DND-41 (cell line): Measurements from ENCODE around the gene CCDC117.

Experiments used
- ATAC-seq: fragments of 200-7000 bp; cut with Tn5 transposase; 3 replicates; pipeline ENCODE4 v1.9.1; 2021; ENCODE audit warnings: low read depth; ENCODE audit not compliant: insufficient read depth
- DNase-seq: peaks from one replicate; pipeline ENCODE4 v3.0.0-alpha.2; 2020
- H2AFZ ChIP-seq: 2 replicates; pipeline ENCODE4 v1.6.0; 2012; ENCODE audit warnings: low read depth, low read length
- H3K27ac ChIP-seq: 2 replicates; pipeline ENCODE4 v1.5.1; 2012; ENCODE audit warnings: low read length, inconsistent platforms
- H3K27me3 ChIP-seq: fragments of 200-600 bp; sonication (generic); 2 replicates; pipeline ENCODE4 v1.6.0; 2012; ENCODE audit warnings: low read length, mild to moderate bottlenecking, inconsistent platforms; ENCODE audit not compliant: insufficient read depth, poor library complexity
- H3K36me3 ChIP-seq: 2 replicates; pipeline ENCODE4 v1.5.1; 2012; ENCODE audit warnings: low read length, inconsistent platforms; ENCODE audit not compliant: insufficient read depth
- H3K4me1 ChIP-seq: 2 replicates; pipeline ENCODE4 v1.5.1; 2012; ENCODE audit warnings: mild to moderate bottlenecking, low read length; ENCODE audit not compliant: insufficient read depth
- H3K4me2 ChIP-seq: 2 replicates; pipeline ENCODE4 v1.6.0; 2012; ENCODE audit warnings: mild to moderate bottlenecking, moderate library complexity, low read length, inconsistent platforms; ENCODE audit not compliant: insufficient read depth
- H3K4me3 ChIP-seq, 2 experiments: fragments of 200-600 bp in 1 of 2; shearing (Covaris generic) in 1 of 2; 2 replicates each; pipeline ENCODE4 v1.5.1; 2012 to 2016; ENCODE audit warnings: inconsistent platforms in 2 of 2, low read length in 2 of 2, mild to moderate bottlenecking in 2 of 2, low read depth in 1 of 2, moderate library complexity in 1 of 2
- H3K79me2 ChIP-seq: 2 replicates; pipeline ENCODE4 v1.6.0; 2012; ENCODE audit warnings: low read length, inconsistent platforms; ENCODE audit not compliant: insufficient read depth
- H3K9ac ChIP-seq: 2 replicates; pipeline ENCODE4 v1.6.0; 2012; ENCODE audit warnings: low read depth, mild to moderate bottlenecking, inconsistent platforms, low read length, moderate library complexity
- H3K9me3 ChIP-seq: 2 replicates; pipeline ENCODE4 v1.5.1; 2012; ENCODE audit warnings: low read length, moderate library complexity, mild to moderate bottlenecking, inconsistent platforms; ENCODE audit not compliant: insufficient read depth, severe bottlenecking
- H4K20me1 ChIP-seq: 2 replicates; pipeline ENCODE4 v1.6.0; 2012; ENCODE audit warnings: low read length; ENCODE audit not compliant: insufficient read depth
- CTCF ChIP-seq: IDR thresholded peaks from 2 replicates; pipeline ENCODE4 v1.5.1; 2012; ENCODE audit warnings: borderline replicate concordance, low read length, moderate library complexity, mild to moderate bottlenecking; ENCODE audit not compliant: poor library complexity, severe bottlenecking; ENCODE audit errors: extremely low read depth
- EZH2 ChIP-seq: IDR thresholded peaks from 3 replicates; pipeline ENCODE4 v1.6.1; 2012; ENCODE audit warnings: borderline replicate concordance, low read depth, mild to moderate bottlenecking, moderate library complexity, low read length, inconsistent platforms; ENCODE audit not compliant: severe bottlenecking

Gene CCDC117

DNA sequence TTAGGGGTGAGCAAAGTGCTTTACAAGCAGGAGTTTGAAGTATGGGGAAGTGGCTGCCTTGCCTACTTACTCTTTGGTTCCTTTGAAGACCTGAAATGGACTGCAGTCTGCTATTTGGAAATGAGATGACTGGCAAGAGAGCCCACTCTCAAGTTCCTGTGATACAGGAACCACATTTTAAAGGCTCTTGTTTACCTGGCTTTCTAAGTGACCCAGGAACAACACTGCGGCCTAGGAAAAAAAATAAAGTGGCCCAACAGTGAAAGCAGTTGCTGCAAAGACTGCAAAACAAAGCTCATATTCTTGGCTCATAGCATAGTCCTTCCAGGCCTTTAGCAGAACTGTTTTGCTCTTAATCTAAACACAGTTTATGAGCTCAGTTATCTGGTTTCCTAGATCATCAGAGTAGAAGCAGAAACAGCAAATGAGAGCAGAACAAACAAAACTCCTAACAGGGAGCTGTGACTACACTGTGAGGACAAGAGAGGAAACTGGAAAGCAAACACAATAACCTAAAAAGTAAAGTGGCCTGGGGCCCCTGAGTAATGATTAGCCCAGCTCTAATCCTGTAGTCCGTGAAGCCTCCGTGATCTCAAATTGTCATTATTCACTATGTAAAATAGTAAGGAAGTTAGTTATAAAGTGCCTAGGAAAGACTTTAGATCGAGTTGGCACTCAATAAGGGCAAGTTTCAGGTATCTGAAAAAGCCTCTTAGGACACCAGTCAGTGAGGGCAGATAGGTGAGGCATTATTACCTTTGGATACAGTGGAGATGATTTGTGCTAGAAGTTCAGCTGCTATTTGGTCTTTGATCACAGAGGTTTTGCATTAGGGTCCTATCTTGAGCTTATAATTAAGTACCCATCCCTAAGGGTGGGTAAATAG, 11.5 kb downstream of the CCDC117 start:
- H3K27me3 ChIP-seq, result no peaks in the 10 kb centered on the region
- peaks cover 7% of the 10 kb centered on the region; the same call in 1 of the 2 replicates for H3K4me1 ChIP-seq
- H3K27ac ChIP-seq, result no peak overlapping the region
- no peaks in the 10 kb centered on the region for H3K9me3 ChIP-seq
- peaks cover 91% of the 10 kb centered on the region for H3K36me3 ChIP-seq
- H3K79me2 ChIP-seq, result peaks cover 91% of the 10 kb centered on the region
- TF ChIP-seq CTCF (no peak), EZH2 (no peak)
- no peak overlapping the region for H2AFZ ChIP-seq
- no peak overlapping the region for H3K9ac ChIP-seq
- no peak overlapping the region for H3K4me3 ChIP-seq
- no peak overlapping the region for H3K4me2 ChIP-seq
- DNase-seq (no peak), ATAC-seq (no peak)
- H4K20me1 ChIP-seq, result peaks cover 23% of the 10 kb centered on the region; the same call in 1 of the 2 replicates

- Histone ChIP-seq H3K36me3 (peaks cover 76% of the 10 kb centered on the region), H3K4me1 (peaks cover 48% of the 10 kb centered on the region), H3K79me2 (peaks cover 76% of the 10 kb centered on the region), H4K20me1 (peaks cover 21% of the 10 kb centered on the region; the same call in 1 of the 2 replicates), H3K4me3 (no peak overlapping the region), H3K4me2 (no peak overlapping the region), H3K9ac (no peak overlapping the region), H3K9me3 (no peaks in the 10 kb centered on the region), H2AFZ (no peak overlapping the region), H3K27ac (no peak overlapping the region), H3K27me3 (no peaks in the 10 kb centered on the region)
- DNase-seq (no peak), ATAC-seq (no peak)
- TF ChIP-seq CTCF, result no peak
- TF ChIP-seq EZH2, result no peak
These were observed 16.1 kb downstream of the CCDC117 start for GRCh38 chr22:28788601-28789000.

DNA sequence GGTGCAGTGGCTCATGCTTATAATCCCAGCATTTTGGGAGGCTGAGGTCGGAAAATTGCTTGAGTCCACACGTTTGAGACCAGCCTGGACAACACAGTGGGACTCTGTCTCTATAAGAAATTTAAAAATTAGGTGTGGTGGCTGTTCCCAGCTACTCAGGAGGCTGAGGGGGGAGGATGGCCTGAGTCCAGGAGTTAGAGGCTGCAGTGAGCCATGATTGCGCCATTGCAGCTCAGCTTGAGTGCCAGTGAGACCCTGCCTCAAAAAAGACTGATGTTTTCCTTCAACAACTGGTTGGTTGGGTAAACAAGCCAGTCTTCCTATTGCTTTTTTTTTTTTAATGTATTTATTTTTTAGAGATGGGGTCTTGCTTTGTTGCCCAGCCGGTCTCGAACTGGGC, 18.6 kb downstream of the CCDC117 start:
- TF ChIP-seq EZH2, result no peak
- TF ChIP-seq CTCF, result no peak
- Histone ChIP-seq H3K9ac (peak overlapping the region; percentile 13), H4K20me1 (peaks cover 42% of the 10 kb centered on the region), H3K79me2 (peaks cover 77% of the 10 kb centered on the region), H3K27ac (peak overlapping the region; percentile 87), H3K4me1 (peaks cover 73% of the 10 kb centered on the region), H3K9me3 (no peaks in the 10 kb centered on the region), H3K4me2 (peak overlapping the region; percentile 39), H3K36me3 (peaks cover 76% of the 10 kb centered on the region), H3K4me3 (no peak overlapping the region), H3K27me3 (no peaks in the 10 kb centered on the region), H2AFZ (no peak overlapping the region)
- no peak for ATAC-seq
- DNase-seq, result no peak
